Progenitor cell of endocrine pancreas (in vitro differentiated cells): Measurements from ENCODE around the gene SCOC. TPM values are rescaled to one million over a fixed set of nuclear protein-coding genes. Genes with fewer than 3 reads are reported as not detected.

Source experiments
- DNase-seq: peaks from one replicate; pipeline ENCODE4 v3.0.0; 2021; ENCODE audit warnings: low spot score; ENCODE audit not compliant: unreplicated experiment
- H3K27ac Mint-ChIP-seq: 2 replicates; pipeline ENCODE4 v1.8.0; 2021; ENCODE audit warnings: mild to moderate bottlenecking, moderate library complexity, mixed read lengths
- H3K27me3 Mint-ChIP-seq: 2 replicates; pipeline ENCODE4 v1.8.0; 2021; ENCODE audit warnings: mixed read lengths
- H3K36me3 Mint-ChIP-seq: 2 replicates; pipeline ENCODE4 v1.8.0; 2022; ENCODE audit warnings: mixed read lengths; ENCODE audit not compliant: insufficient read depth
- H3K4me1 Mint-ChIP-seq: 2 replicates; pipeline ENCODE4 v1.8.0; 2021; ENCODE audit warnings: low read depth, mixed read lengths
- H3K4me3 Mint-ChIP-seq: 2 replicates; pipeline ENCODE4 v1.8.0; 2021; ENCODE audit warnings: low read depth, mild to moderate bottlenecking, moderate library complexity, mixed read lengths
- H3K9me3 Mint-ChIP-seq: 2 replicates; pipeline ENCODE4 v1.8.0; 2021; ENCODE audit warnings: low read depth, mixed read lengths
- total RNA-seq: library from RNA; stranded (reverse); gene quantifications from 2 replicates; pipeline ENCODE4 v1.2.1, GENCODE V29; 2021
- TF ChIP-seq, protein P1 (sequence below): fragments of 200-600 bp; sonication (generic); IDR thresholded peaks from one replicate; pipeline ENCODE4 v1.5.0; 2021; ENCODE audit warnings: antibody characterized with exemption, mild to moderate bottlenecking; ENCODE audit not compliant: unreplicated experiment

Gene SCOC
- total RNA-seq, 1 donor from 2014 or later, result 95.6 TPM

DNA sequence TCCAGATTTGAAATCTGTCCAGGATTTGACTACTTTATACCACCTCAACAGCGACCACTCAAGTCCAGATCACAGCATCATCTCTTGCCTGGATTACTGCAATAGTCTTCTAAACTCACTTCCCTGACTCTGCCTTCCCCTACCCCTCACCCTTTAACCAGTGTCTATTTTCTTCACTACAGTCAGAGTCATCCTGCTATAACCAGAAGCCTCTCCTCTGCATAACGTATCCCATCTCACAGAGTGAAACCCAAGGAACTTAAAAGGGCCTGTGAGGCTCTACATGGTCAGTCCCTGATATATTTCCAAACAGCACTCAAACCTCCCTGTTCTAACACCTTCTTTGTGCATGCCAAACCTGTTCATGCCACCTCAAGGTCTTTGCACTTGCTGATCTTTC lies 40.7 kb upstream of the SCOC start:
- Mint-ChIP-seq H3K4me3 (no peak overlapping the region), H3K27ac (no peak overlapping the region)

GRCh38 chr4:140333523-140333922 lies 39.9 kb upstream of the SCOC start:
- Mint-ChIP-seq H3K4me3 (no peak overlapping the region), H3K4me1 (no peaks in the 10 kb centered on the region), H3K27me3 (no peaks in the 10 kb centered on the region), H3K27ac (no peak overlapping the region), H3K36me3 (no peaks in the 10 kb centered on the region), H3K9me3 (no peaks in the 10 kb centered on the region)
- TF ChIP-seq, protein P1, sequence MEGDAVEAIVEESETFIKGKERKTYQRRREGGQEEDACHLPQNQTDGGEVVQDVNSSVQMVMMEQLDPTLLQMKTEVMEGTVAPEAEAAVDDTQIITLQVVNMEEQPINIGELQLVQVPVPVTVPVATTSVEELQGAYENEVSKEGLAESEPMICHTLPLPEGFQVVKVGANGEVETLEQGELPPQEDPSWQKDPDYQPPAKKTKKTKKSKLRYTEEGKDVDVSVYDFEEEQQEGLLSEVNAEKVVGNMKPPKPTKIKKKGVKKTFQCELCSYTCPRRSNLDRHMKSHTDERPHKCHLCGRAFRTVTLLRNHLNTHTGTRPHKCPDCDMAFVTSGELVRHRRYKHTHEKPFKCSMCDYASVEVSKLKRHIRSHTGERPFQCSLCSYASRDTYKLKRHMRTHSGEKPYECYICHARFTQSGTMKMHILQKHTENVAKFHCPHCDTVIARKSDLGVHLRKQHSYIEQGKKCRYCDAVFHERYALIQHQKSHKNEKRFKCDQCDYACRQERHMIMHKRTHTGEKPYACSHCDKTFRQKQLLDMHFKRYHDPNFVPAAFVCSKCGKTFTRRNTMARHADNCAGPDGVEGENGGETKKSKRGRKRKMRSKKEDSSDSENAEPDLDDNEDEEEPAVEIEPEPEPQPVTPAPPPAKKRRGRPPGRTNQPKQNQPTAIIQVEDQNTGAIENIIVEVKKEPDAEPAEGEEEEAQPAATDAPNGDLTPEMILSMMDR, result no peak
- no peak for DNase-seq

More for the DNA sequence above, 40.7 kb upstream of the SCOC start:
- Mint-ChIP-seq H3K9me3 (no peaks in the 10 kb centered on the region), H3K36me3 (no peaks in the 10 kb centered on the region), H3K4me1 (no peaks in the 10 kb centered on the region), H3K27me3 (no peaks in the 10 kb centered on the region)
- no peak for DNase-seq
- TF ChIP-seq, protein P1, result no peak

GRCh38 chr4:140335076-140335475 lies 38.4 kb upstream of the SCOC start:
- no peak for DNase-seq
- Mint-ChIP-seq H3K4me1 (no peaks in the 10 kb centered on the region), H3K4me3 (no peak overlapping the region)

GRCh38 chr4:140336730-140337129 lies 36.7 kb upstream of the SCOC start:
- Mint-ChIP-seq H3K27ac (no peak overlapping the region), H3K4me1 (no peaks in the 10 kb centered on the region), H3K27me3 (no peaks in the 10 kb centered on the region), H3K9me3 (no peaks in the 10 kb centered on the region), H3K4me3 (no peak overlapping the region), H3K36me3 (no peaks in the 10 kb centered on the region)
- TF ChIP-seq, protein P1, result no peak
- no peak for DNase-seq

More at GRCh38 chr4:140335076-140335475, 38.4 kb upstream of the SCOC start:
- TF ChIP-seq, protein P1, result no peak
- H3K27me3 Mint-ChIP-seq, result no peaks in the 10 kb centered on the region
- no peaks in the 10 kb centered on the region for H3K9me3 Mint-ChIP-seq
- H3K27ac Mint-ChIP-seq, result no peak overlapping the region
- H3K36me3 Mint-ChIP-seq, result no peaks in the 10 kb centered on the region

DNA sequence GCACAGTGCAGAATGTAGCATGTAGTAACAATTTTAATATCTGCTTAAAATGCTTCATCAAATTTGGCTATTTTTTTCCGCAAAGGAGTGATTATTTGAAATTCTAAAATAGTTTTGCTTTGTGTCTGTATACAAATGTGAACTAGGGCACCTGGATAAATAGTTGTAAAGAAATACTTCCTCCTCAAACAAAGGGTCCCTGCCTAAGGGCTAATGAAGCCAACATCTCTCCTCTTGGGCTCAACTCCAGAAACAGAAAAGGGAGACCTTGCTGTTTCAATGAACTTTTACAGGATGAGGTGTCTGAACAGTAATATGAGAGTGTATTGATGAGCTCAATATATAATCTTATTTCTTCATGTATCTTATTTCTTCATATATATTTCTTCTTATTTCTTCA lies 30.8 kb upstream of the SCOC start:
- peaks cover 3% of the 10 kb centered on the region for H3K36me3 Mint-ChIP-seq
- no peak overlapping the region for H3K4me3 Mint-ChIP-seq
- TF ChIP-seq, protein P1, result no peak
- no peaks in the 10 kb centered on the region for H3K9me3 Mint-ChIP-seq
- H3K4me1 Mint-ChIP-seq, result peaks cover 42% of the 10 kb centered on the region
- H3K27ac Mint-ChIP-seq, result no peak overlapping the region
- DNase-seq, result no peak
- no peaks in the 10 kb centered on the region for H3K27me3 Mint-ChIP-seq
